ENCODE data around the gene ATP1A2. TPM values are rescaled to one million over a fixed set of nuclear protein-coding genes. Genes with fewer than 3 reads are reported as not detected.

ATP1A2 gene
- total RNA-seq, 1 experiment from 2014 or later, result 23.2 TPM

GRCh38 chr1:160116283-160117147 is 956 bp downstream of the ATP1A2 start:
- Mint-ChIP-seq H3K36me3 (no peaks in the 10 kb centered on the region), H3K27ac (no peak overlapping the region), H3K4me3 (peak overlapping the region; percentile 75), H3K4me1 (peaks cover 63% of the 10 kb centered on the region), H3K27me3 (ENCODE audit: low read depth) (peaks cover 2% of the 10 kb centered on the region; the same call in 1 of the 2 replicates), H3K9me3 (no peaks in the 10 kb centered on the region)
- TF ChIP-seq E2F1 (CRISPR knock-in tag; IDR thresholded peaks at IDR 0.05) (no peak), HMGA2 (CRISPR knock-in tag; IDR thresholded peaks at IDR 0.05) (no peak), RORB (CRISPR knock-in tag; IDR thresholded peaks at IDR 0.05) (no peak), ATF1 (CRISPR knock-in tag; IDR thresholded peaks at IDR 0.05) (no peak), STAT6 (CRISPR knock-in tag; conservative IDR thresholded peaks at IDR 0.05; ENCODE audit: low read depth) (no peak), PRDM15 (CRISPR knock-in tag; IDR thresholded peaks at IDR 0.05) (no peak), ZNF317 (CRISPR knock-in tag; IDR thresholded peaks at IDR 0.05; ENCODE audit: borderline replicate concordance, low read depth) (no peak)
- CTCF ChIA-PET, result interaction anchor here (0.8 to 5.1 kb wide), 23 partner anchors 12 to 284 kb away, joined by 3 to 83 read pairs (median 6); partner anchors contain the start of genes IGSF8 and VANGL2
- POLR2A ChIA-PET, result interaction anchor here (1.2 kb wide), 1 partner anchor 18 kb away, joined by 4 read pairs; no protein-coding TSS in a partner anchor
- ATAC-seq, result no peak
- DNase-seq (ENCODE audit: low spot score), result no peak

GRCh38 chr1:160117300-160117699 is 1.7 kb downstream of the ATP1A2 start:
- ATAC-seq, result no peak
- peak overlapping the region; percentile 75; the same call in 1 of the 2 replicates for H3K4me3 Mint-ChIP-seq
- DNase-seq (ENCODE audit: low spot score), result no peak
- peaks cover 2% of the 10 kb centered on the region; the same call in 1 of the 2 replicates for H3K27me3 Mint-ChIP-seq (ENCODE audit: low read depth)
- POLR2A ChIA-PET, result interaction anchor here (0.5 kb wide), 1 partner anchor 152 kb away, joined by 5 read pairs; no protein-coding TSS in a partner anchor
- no peak overlapping the region for H3K27ac Mint-ChIP-seq
- peaks cover 63% of the 10 kb centered on the region for H3K4me1 Mint-ChIP-seq
- H3K9me3 Mint-ChIP-seq, result no peaks in the 10 kb centered on the region
- no peaks in the 10 kb centered on the region for H3K36me3 Mint-ChIP-seq
- CTCF ChIA-PET, result interaction anchor here (1.0 to 5.1 kb wide), 14 partner anchors 12 to 174 kb away, joined by 3 to 83 read pairs (median 8); partner anchors contain the start of genes CASQ1 and IGSF8
- TF ChIP-seq EMX1 (CRISPR knock-in tag; IDR thresholded peaks at IDR 0.05) (no peak), ZNF138 (CRISPR knock-in tag; conservative IDR thresholded peaks at IDR 0.05) (no peak), NFATC4 (CRISPR knock-in tag; IDR thresholded peaks at IDR 0.05) (no peak), NR2C2 (CRISPR knock-in tag; IDR thresholded peaks at IDR 0.05) (no peak), ZNF396 (CRISPR knock-in tag; IDR thresholded peaks at IDR 0.05; ENCODE audit: borderline replicate concordance) (no peak), CBFB (CRISPR knock-in tag; IDR thresholded peaks at IDR 0.05; ENCODE audit: low read depth) (no peak), ZNF317 (CRISPR knock-in tag; IDR thresholded peaks at IDR 0.05; ENCODE audit: borderline replicate concordance, low read depth) (no peak), ELF4 (CRISPR knock-in tag; IDR thresholded peaks at IDR 0.05; ENCODE audit: low read depth) (no peak), ATF1 (CRISPR knock-in tag; IDR thresholded peaks at IDR 0.05) (no peak), ZSCAN18 (CRISPR knock-in tag; IDR thresholded peaks at IDR 0.05) (no peak), MYBL2 (CRISPR knock-in tag; IDR thresholded peaks at IDR 0.05) (no peak), E2F5 (CRISPR knock-in tag; IDR thresholded peaks at IDR 0.05) (no peak), FOXJ3 (CRISPR knock-in tag; IDR thresholded peaks at IDR 0.05; ENCODE audit: borderline replicate concordance) (no peak), ZNF671 (CRISPR knock-in tag; IDR thresholded peaks at IDR 0.05) (no peak)

Data from WTC11 (cell line).